Fibroblast of skin of scalp (primary cell): ENCODE data around the gene ITGA8. TPM values are rescaled to one million over a fixed set of nuclear protein-coding genes. Genes with fewer than 3 reads are reported as not detected.
A peak's percentile ranks its signal among the peaks of the same experiment; 100 is the strongest.
"Not testable (repeated sequence)": the region's sequence is repeated elsewhere in the genome, so short reads cannot be mapped to it uniquely, and the experiment has no call there.

Experiments used
- DNase-seq: peaks from one replicate; pipeline ENCODE4 v3.0.0-alpha.2; 2013
- polyA plus RNA-seq, 2 experiments: library from polyadenylated mRNA; unstranded; fragments of 120-200 nt; gene quantifications; one replicate each; pipeline ENCODE4 v1.2.1, GENCODE V29; 2013; ENCODE audit not compliant: insufficient read length in 2 of 2

ITGA8 gene
- polyA plus RNA-seq (2013, experiment 1 of 2; ENCODE audit: insufficient read length) = 35.9 TPM
- 39.7 TPM for polyA plus RNA-seq (2013, experiment 2 of 2; ENCODE audit: insufficient read length)

- peak; percentile 68 for DNase-seq
These were observed at the start of gene ITGA8 for GRCh38 chr10:15719899-15720634. ITGA8 (minus strand) TSS chr10:15719922; CDS start chr10:15719771, 151 bp downstream.

- DNase-seq = no peak
These were observed 45.3 kb upstream of the ITGA8 start for GRCh38 chr10:15764892-15765454.

GRCh38 chr10:15763006-15763405 lies 43.3 kb upstream of the ITGA8 start:
- no peak for DNase-seq

- DNase-seq = not testable (repeated sequence)
These were observed 42.5 kb upstream of the ITGA8 start for GRCh38 chr10:15762239-15762638.

GRCh38 chr10:15761224-15761623 lies 41.5 kb upstream of the ITGA8 start:
- DNase-seq = not testable (repeated sequence)

GRCh38 chr10:15760681-15761080 lies 41.0 kb upstream of the ITGA8 start:
- DNase-seq = peak; percentile 17

GRCh38 chr10:15759265-15759664 lies 39.5 kb upstream of the ITGA8 start:
- no peak for DNase-seq

GRCh38 chr10:15758618-15759017 lies 38.9 kb upstream of the ITGA8 start:
- no peak for DNase-seq

- no peak for DNase-seq
These were observed 35.2 kb upstream of the ITGA8 start for GRCh38 chr10:15754937-15755336.

GRCh38 chr10:15751046-15751445 lies 31.3 kb upstream of the ITGA8 start:
- no peak for DNase-seq

GRCh38 chr10:15748126-15748525 lies 28.4 kb upstream of the ITGA8 start:
- DNase-seq = peak; percentile 66

- no peak for DNase-seq
These were observed 27.9 kb upstream of the ITGA8 start for GRCh38 chr10:15747632-15748031.

GRCh38 chr10:15745751-15746150 lies 26.0 kb upstream of the ITGA8 start:
- peak; percentile 89 for DNase-seq

- peak; percentile 64 for DNase-seq
These were observed 24.6 kb upstream of the ITGA8 start for GRCh38 chr10:15744217-15744865.

- DNase-seq = no peak
These were observed 23.7 kb upstream of the ITGA8 start for GRCh38 chr10:15743443-15743842.

GRCh38 chr10:15742836-15743235 lies 23.1 kb upstream of the ITGA8 start:
- no peak for DNase-seq

GRCh38 chr10:15742102-15742501 lies 22.4 kb upstream of the ITGA8 start:
- no peak for DNase-seq

GRCh38 chr10:15741581-15741980 lies 21.9 kb upstream of the ITGA8 start:
- DNase-seq = no peak

- DNase-seq = no peak
These were observed 20.5 kb upstream of the ITGA8 start for GRCh38 chr10:15740261-15740660.

GRCh38 chr10:15739254-15739970 lies 19.7 kb upstream of the ITGA8 start:
- DNase-seq = no peak

GRCh38 chr10:15738270-15738925 lies 18.7 kb upstream of the ITGA8 start:
- peak; percentile 51 for DNase-seq

GRCh38 chr10:15737656-15738055 lies 17.9 kb upstream of the ITGA8 start:
- DNase-seq = no peak
